Transverse colon (tissue), 4 donors: ENCODE results near the gene RET.
A peak's percentile ranks its signal among the peaks of the same experiment; 100 is the strongest.

ENCODE experiments used
- CTCF ChIP-seq, 5 experiments: fragments of 200-600 bp in 3 of 5; fragments of 450-650 bp in 2 of 5; sonication (generic) in 3 of 5; IDR thresholded peaks; 1 replicate in 2 of 5; 2 replicates in 3 of 5; pipeline ENCODE4 v1.5.1; 2016 to 2017; ENCODE audit warnings: antibody characterized with exemption in 5 of 5, inconsistent platforms in 3 of 5, mild to moderate bottlenecking in 2 of 5, moderate library complexity in 1 of 5
- EP300 ChIP-seq: sonication (generic); formaldehyde crosslinking; IDR thresholded peaks from one replicate; pipeline ENCODE4 v1.6.1; 2017; ENCODE audit warnings: antibody characterized with exemption, low read depth
- POLR2A ChIP-seq: fragments of 450-650 bp; IDR thresholded peaks from one replicate; pipeline ENCODE4 v1.6.1; 2016; ENCODE audit warnings: antibody characterized with exemption, mild to moderate bottlenecking, moderate library complexity
- POLR2AphosphoS5 ChIP-seq, 3 donors: sonication (generic); formaldehyde crosslinking; IDR thresholded peaks; one replicate each; pipeline ENCODE4 v1.6.1; 2016; ENCODE audit warnings: antibody characterized with exemption in 3 of 3

DNA sequence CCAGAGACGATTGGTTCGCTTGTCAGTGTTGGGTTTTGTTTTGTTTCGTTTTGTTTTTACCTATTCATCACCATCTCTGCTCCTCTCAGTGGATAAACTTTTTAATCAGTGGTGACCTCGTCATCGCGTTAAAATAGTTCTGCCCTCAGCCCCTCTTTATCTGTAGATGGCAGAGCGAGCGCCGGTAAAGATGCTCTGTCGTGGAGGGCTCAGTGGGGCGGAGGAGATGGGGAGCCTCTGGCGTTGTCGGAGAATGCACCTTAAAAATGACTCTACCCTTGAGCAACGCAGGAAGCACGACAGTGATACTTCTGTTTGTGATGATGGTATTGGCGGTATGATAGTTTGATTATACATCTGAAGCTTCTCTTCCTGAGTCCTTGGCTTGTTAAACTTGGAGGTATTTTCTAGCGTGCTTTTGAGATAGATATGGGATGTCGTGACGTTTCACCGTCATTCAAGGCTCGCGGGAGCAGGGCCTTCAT lies 61.9 kb downstream of the RET start:
- TF ChIP-seq CTCF (IDR thresholded peaks at IDR 0.05) (no peak), POLR2AphosphoS5 (IDR thresholded peaks at IDR 0.05) (peak in 2 of 3 donors; percentile 15 to 38), EP300 (no peak), POLR2A (peak; percentile 16)
